HepG2 (cell line): ENCODE measurements around the gene CTCF. TPM values are rescaled to one million over a fixed set of nuclear protein-coding genes. Genes with fewer than 3 reads are reported as not detected.

Experiments used
- FIP1L1 ChIP-seq: fragments of 200-400 bp; formaldehyde crosslinking; IDR thresholded peaks from 2 replicates; pipeline ENCODE4 v1.6.1; 2018; ENCODE audit warnings: low read depth, mild to moderate bottlenecking, low read length, moderate library complexity, borderline replicate concordance; ENCODE audit not compliant: insufficient read depth
- GZF1 ChIP-seq: sonication (generic); formaldehyde crosslinking; IDR thresholded peaks from 2 replicates; pipeline ENCODE4 v1.5.1; 2020; ENCODE audit warnings: mild to moderate bottlenecking, missing genetic modification reagents
- HNRNPUL1 ChIP-seq: fragments of 200-400 bp; formaldehyde crosslinking; IDR thresholded peaks from 2 replicates; pipeline ENCODE4 v1.6.1; 2017; ENCODE audit warnings: low read depth, mild to moderate bottlenecking, low read length, moderate library complexity
- KDM4B ChIP-seq: sonication (generic); formaldehyde crosslinking; IDR thresholded peaks from 2 replicates; pipeline ENCODE4 v1.4.0; 2020; ENCODE audit warnings: missing genetic modification reagents
- MIER2 ChIP-seq: IDR thresholded peaks from 2 replicates; pipeline ENCODE4 v1.6.1; 2016; ENCODE audit warnings: missing biosample characterization, missing genetic modification reagents
- NONO ChIP-seq, 2 experiments: fragments of 450-650 bp in 1 of 2; sonication (generic) in 1 of 2; formaldehyde crosslinking in 1 of 2; IDR thresholded peaks in 1 of 2; conservative IDR thresholded peaks in 1 of 2; 2 replicates each; pipeline versions ENCODE4 v1.6.1 to v1.8.0; 2017 to 2022; ENCODE audit warnings: mild to moderate bottlenecking in 1 of 2, missing genetic modification reagents in 1 of 2, moderate library complexity in 1 of 2
- PCBP2 ChIP-seq: fragments of 200-400 bp; formaldehyde crosslinking; optimal IDR thresholded peaks from 2 replicates; pipeline ENCODE3; 2018; ENCODE audit warnings: low read length, low read depth; ENCODE audit not compliant: poor library complexity, severe bottlenecking
- REST ChIP-seq, 2 experiments: IDR thresholded peaks; 2 replicates each; pipeline ENCODE4 v1.6.1; 2011 to 2012; ENCODE audit warnings: low read length in 2 of 2, borderline replicate concordance in 1 of 2, low read depth in 1 of 2, mild to moderate bottlenecking in 1 of 2, moderate library complexity in 1 of 2
- SAP130 ChIP-seq: IDR thresholded peaks from 2 replicates; pipeline ENCODE4 v1.6.1; 2016; ENCODE audit warnings: low read depth
- SP5 ChIP-seq: IDR thresholded peaks from 2 replicates; pipeline ENCODE4 v1.6.1; 2016; ENCODE audit warnings: low read depth, borderline replicate concordance
- TCF12 ChIP-seq, 2 experiments: fragments of 450-650 bp in 1 of 2; sonication (generic) in 1 of 2; formaldehyde crosslinking in 1 of 2; IDR thresholded peaks; 2 replicates each; pipeline versions ENCODE4 v1.6.1 to v1.8.0; 2017 to 2022; ENCODE audit warnings: antibody characterized with exemption in 1 of 2, mild to moderate bottlenecking in 1 of 2, missing genetic modification reagents in 1 of 2, moderate library complexity in 1 of 2
- ZNF230 ChIP-seq: sonication (generic); formaldehyde crosslinking; IDR thresholded peaks from 2 replicates; pipeline ENCODE4 v1.4.0; 2020; ENCODE audit warnings: mild to moderate bottlenecking, missing genetic modification reagents
- ZNF331 ChIP-seq: sonication (generic); formaldehyde crosslinking; IDR thresholded peaks from 2 replicates; pipeline ENCODE4 v1.4.0; 2020; ENCODE audit warnings: missing genetic modification reagents
- ZNF33A ChIP-seq: sonication (generic); formaldehyde crosslinking; IDR thresholded peaks from 2 replicates; pipeline ENCODE4 v1.5.1; 2020; ENCODE audit warnings: missing genetic modification reagents, mild to moderate bottlenecking, moderate library complexity, borderline replicate concordance
- ZNF431 ChIP-seq: sonication (generic); formaldehyde crosslinking; IDR thresholded peaks from 2 replicates; pipeline ENCODE4 v1.9.0; 2022; ENCODE audit warnings: missing genetic modification reagents, low read depth, mild to moderate bottlenecking, borderline replicate concordance
- ZNF570 ChIP-seq: sonication (generic); formaldehyde crosslinking; IDR thresholded peaks from 2 replicates; pipeline ENCODE4 v1.4.0; 2020; ENCODE audit warnings: mild to moderate bottlenecking, missing genetic modification reagents, borderline replicate concordance
- polyA plus RNA-seq, 8 experiments: library from polyadenylated mRNA; depleted of rRNA in 3 of 8; stranded (reverse) in 7 of 8; unstranded in 1 of 8; fragments of >200 nt; fragmentation: Illumina TruSeq in 4 of 8; extraction: Trizol in 4 of 8; gene quantifications; 2 replicates each; pipeline versions ENCODE4 v1.2.1 to v1.2.3, GENCODE V29; 2011 to 2016; ENCODE audit warnings: low read depth in 4 of 8, missing spikeins in 1 of 8, mixed read lengths in 1 of 8; ENCODE audit not compliant: insufficient read depth in 1 of 8
- total RNA-seq, 5 experiments: library from RNA; depleted of rRNA; stranded (reverse); fragments of >200 nt; fragmentation: Illumina TruSeq; extraction: Trizol; gene quantifications; 2 replicates each; pipeline ENCODE4 v1.2.3, GENCODE V29; 2016; ENCODE audit warnings: low read depth in 1 of 5
- TF ChIP-seq, protein P1 (sequence below): sonication (generic); formaldehyde crosslinking; IDR thresholded peaks from 2 replicates; pipeline ENCODE4 v1.5.1; 2020; ENCODE audit warnings: mild to moderate bottlenecking, missing genetic modification reagents, borderline replicate concordance
- TF ChIP-seq, protein P2 (sequence below), 2 experiments: fragments of 450-650 bp in 1 of 2; sonication (generic) in 1 of 2; formaldehyde crosslinking; IDR thresholded peaks; 2 replicates each; pipeline versions ENCODE4 v1.5.0 to v1.8.0; 2020 to 2022; ENCODE audit warnings: mild to moderate bottlenecking in 1 of 2, missing genetic modification reagents in 1 of 2
- TF ChIP-seq, protein P3 (sequence below): sonication (generic); formaldehyde crosslinking; conservative IDR thresholded peaks from 2 replicates; pipeline ENCODE4 v1.4.0; 2020; ENCODE audit warnings: missing genetic modification reagents

The CTCF gene
- total and polyA plus RNA-seq, 2 of the 13 experiments (the other 11 are each of a cell fraction or from before 2014, with no cell fraction given): 19.5 to 37.5 TPM

GRCh38 chr16:67632415-67633172 lies 70.3 kb downstream of the CTCF start (continued):
- no peak for TF ChIP-seq NONO (IDR thresholded peaks at IDR 0.05)
- 0 out of 2 replicates have a peak, but pooled peaks have one; percentile 42 for TF ChIP-seq NONO (CRISPR knock-in tag; conservative IDR thresholded peaks at IDR 0.05)
- TF ChIP-seq, protein P1, sequence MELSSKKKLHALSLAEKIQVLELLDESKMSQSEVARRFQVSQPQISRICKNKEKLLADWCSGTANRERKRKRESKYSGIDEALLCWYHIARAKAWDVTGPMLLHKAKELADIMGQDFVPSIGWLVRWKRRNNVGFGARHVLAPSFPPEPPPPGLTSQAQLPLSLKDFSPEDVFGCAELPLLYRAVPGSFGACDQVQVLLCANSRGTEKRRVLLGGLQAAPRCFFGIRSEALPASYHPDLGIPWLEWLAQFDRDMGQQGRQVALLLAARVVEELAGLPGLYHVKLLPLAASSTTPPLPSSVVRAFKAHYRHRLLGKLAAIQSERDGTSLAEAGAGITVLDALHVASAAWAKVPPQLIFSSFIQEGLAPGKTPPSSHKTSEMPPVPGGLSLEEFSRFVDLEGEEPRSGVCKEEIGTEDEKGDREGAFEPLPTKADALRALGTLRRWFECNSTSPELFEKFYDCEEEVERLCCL (CRISPR knock-in tag): no peak
- TF ChIP-seq HNRNPUL1: no peak
- no peak for TF ChIP-seq ZNF33A (CRISPR knock-in tag)
- TF ChIP-seq REST (IDR thresholded peaks at IDR 0.05; ENCODE audit: borderline replicate concordance in 1 of 2, low read depth in 1 of 2, low read length in 2 of 2): no peak
- TF ChIP-seq SAP130 (CRISPR knock-in tag): 0 out of 2 replicates have a peak, but pooled peaks have one; percentile 25
- TF ChIP-seq PCBP2: no peak
- TF ChIP-seq, protein P2, sequence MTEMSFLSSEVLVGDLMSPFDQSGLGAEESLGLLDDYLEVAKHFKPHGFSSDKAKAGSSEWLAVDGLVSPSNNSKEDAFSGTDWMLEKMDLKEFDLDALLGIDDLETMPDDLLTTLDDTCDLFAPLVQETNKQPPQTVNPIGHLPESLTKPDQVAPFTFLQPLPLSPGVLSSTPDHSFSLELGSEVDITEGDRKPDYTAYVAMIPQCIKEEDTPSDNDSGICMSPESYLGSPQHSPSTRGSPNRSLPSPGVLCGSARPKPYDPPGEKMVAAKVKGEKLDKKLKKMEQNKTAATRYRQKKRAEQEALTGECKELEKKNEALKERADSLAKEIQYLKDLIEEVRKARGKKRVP (CRISPR knock-in tag; IDR thresholded peaks at IDR 0.05): no peak
- TF ChIP-seq SP5 (CRISPR knock-in tag): no peak
- no peak for TF ChIP-seq ZNF431
- no peak for TF ChIP-seq KDM4B (CRISPR knock-in tag)
- no peak for TF ChIP-seq GZF1 (CRISPR knock-in tag)
- TF ChIP-seq MIER2 (CRISPR knock-in tag): 0 out of 2 replicates have a peak, but pooled peaks have one; percentile 11
- no peak for TF ChIP-seq FIP1L1
- no peak for TF ChIP-seq ZNF230 (CRISPR knock-in tag)
- TF ChIP-seq, protein P3, sequence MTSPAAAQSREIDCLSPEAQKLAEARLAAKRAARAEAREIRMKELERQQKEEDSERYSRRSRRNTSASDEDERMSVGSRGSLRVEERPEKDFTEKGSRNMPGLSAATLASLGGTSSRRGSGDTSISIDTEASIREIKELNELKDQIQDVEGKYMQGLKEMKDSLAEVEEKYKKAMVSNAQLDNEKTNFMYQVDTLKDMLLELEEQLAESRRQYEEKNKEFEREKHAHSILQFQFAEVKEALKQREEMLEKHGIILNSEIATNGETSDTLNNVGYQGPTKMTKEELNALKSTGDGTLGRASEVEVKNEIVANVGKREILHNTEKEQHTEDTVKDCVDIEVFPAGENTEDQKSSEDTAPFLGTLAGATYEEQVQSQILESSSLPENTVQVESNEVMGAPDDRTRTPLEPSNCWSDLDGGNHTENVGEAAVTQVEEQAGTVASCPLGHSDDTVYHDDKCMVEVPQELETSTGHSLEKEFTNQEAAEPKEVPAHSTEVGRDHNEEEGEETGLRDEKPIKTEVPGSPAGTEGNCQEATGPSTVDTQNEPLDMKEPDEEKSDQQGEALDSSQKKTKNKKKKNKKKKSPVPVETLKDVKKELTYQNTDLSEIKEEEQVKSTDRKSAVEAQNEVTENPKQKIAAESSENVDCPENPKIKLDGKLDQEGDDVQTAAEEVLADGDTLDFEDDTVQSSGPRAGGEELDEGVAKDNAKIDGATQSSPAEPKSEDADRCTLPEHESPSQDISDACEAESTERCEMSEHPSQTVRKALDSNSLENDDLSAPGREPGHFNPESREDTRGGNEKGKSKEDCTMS: no peak
- TF ChIP-seq ZNF331 (CRISPR knock-in tag): peak; percentile 77
- TF ChIP-seq ZNF570 (CRISPR knock-in tag): no peak
- no peak for TF ChIP-seq TCF12 (IDR thresholded peaks at IDR 0.05)
- TF ChIP-seq TCF12 (CRISPR knock-in tag; IDR thresholded peaks at IDR 0.05): no peak
